IgD-negative memory B cell (primary cell): Measurements from ENCODE around the gene ZNF629. TPM values are rescaled to one million over a fixed set of nuclear protein-coding genes. Genes with fewer than 3 reads are reported as not detected.

ENCODE experiments used
- H3K27ac Mint-ChIP-seq, 3 donors: one replicate each; pipeline ENCODE4 v1.8.0; 2020 to 2022; ENCODE audit warnings: mild to moderate bottlenecking in 3 of 3, mixed read lengths in 3 of 3, moderate library complexity in 1 of 3
- H3K27me3 Mint-ChIP-seq: one replicate; pipeline ENCODE4 v1.8.0; 2021; ENCODE audit warnings: mixed read lengths
- H3K36me3 Mint-ChIP-seq: one replicate; pipeline ENCODE4 v1.8.0; 2020; ENCODE audit warnings: mild to moderate bottlenecking, mixed read lengths
- H3K4me1 Mint-ChIP-seq, 3 donors: one replicate each; pipeline ENCODE4 v1.8.0; 2020 to 2022; ENCODE audit warnings: mixed read lengths in 3 of 3, mild to moderate bottlenecking in 1 of 3
- H3K4me3 Mint-ChIP-seq, 4 donors: one replicate each; pipeline ENCODE4 v1.8.0; 2020 to 2022; ENCODE audit warnings: mild to moderate bottlenecking in 4 of 4, mixed read lengths in 4 of 4, moderate library complexity in 3 of 4
- H3K9me3 Mint-ChIP-seq, 3 donors: one replicate each; pipeline ENCODE4 v1.8.0; 2020 to 2021; ENCODE audit warnings: mixed read lengths in 3 of 3, mild to moderate bottlenecking in 1 of 3
- polyA plus RNA-seq: library from polyadenylated mRNA; unstranded; fragments of 300-500 nt; fragmentation: Illumina TruSeq; gene quantifications from one replicate; pipeline ENCODE4 v1.2.3, GENCODE V29; 2021

The ZNF629 gene
- polyA plus RNA-seq, 1 donor from 2014 or later: 0.30 TPM

DNA sequence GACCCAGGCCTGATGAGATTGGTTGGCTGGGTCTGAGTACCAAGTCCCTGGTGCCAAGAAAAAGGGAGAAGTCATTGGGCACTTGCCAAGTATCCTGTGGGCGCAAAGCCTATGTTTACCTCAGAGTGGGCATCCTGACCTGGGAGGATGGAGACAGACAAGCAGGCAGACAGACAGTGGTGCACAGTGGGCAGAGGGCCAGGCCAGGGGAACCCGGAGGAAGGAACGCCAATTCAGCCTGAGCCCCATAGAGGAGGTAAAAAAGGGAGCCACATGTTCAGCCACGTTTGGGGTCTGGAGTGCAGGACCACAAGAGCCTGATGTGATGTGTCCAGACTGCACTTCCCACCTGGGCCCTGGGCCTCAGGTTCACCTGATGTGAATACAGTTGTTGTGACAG, 33.4 kb downstream of the ZNF629 start:
- no peak overlapping the region for H3K27ac Mint-ChIP-seq
- peaks cover 2 to 10% (median 7%) of the 10 kb centered on the region in 3 donors for H3K4me1 Mint-ChIP-seq
- peak overlapping the region in 1 of 4 donors; percentile 48 for H3K4me3 Mint-ChIP-seq
- H3K9me3 Mint-ChIP-seq: no peaks in the 10 kb centered on the region
- H3K27me3 Mint-ChIP-seq: no peaks in the 10 kb centered on the region
- no peaks in the 10 kb centered on the region for H3K36me3 Mint-ChIP-seq

DNA sequence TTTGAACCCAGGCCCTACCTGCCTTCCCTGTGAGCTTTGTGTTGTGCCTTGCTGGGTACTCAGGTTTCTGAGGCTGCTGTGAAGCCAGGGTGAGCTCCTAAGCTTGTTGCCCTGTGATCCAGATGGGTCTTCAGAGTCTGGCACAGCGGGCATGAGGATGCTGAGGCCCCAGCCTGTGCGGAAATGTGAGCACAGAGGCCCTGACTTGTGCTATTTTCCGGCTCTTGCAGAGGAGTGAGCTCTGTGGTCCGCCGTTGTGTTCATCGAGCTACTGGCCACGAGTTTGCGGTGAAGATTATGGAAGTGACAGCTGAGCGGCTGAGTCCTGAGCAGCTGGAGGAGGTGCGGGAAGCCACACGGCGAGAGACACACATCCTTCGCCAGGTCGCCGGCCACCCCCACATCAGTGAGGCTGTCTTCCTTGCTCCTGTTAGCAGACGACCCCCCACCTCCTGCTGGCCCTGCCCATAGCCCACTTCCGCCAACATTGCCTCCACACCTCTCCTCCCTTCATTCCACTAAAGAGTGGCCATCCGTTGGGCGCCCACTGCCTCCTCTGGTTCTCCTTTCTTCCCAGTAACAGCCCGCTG, 36.0 kb downstream of the ZNF629 start:
- no peaks in the 10 kb centered on the region for H3K9me3 Mint-ChIP-seq
- no peaks in the 10 kb centered on the region for H3K27me3 Mint-ChIP-seq
- H3K4me3 Mint-ChIP-seq: peak overlapping the region in 2 of 4 donors; percentile 49 to 87
- peak overlapping the region in 2 of 3 donors; percentile 16 to 28 for H3K27ac Mint-ChIP-seq
- peaks cover 5 to 16% (median 12%) of the 10 kb centered on the region in 3 donors for H3K4me1 Mint-ChIP-seq
- H3K36me3 Mint-ChIP-seq: no peaks in the 10 kb centered on the region

DNA sequence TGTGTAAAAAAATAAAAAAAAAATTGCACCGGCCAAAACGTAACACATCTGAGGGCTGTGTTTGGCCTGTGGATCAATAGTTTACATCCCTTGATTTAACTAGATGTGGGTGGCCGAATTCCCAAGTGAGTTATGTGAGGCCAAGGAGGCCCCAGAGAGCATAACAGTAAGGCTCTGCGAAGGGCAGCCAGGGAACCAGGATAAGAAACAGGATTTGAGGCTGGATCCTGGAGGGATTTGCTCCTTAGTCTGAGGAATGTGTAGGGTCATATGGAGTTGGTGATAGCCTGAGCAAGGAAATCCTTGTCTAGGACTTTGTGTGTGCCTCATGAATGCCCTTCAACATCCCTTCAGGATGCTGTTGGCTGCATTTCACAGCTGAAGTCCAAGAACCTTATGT, 36.8 kb downstream of the ZNF629 start:
- H3K27me3 Mint-ChIP-seq: no peaks in the 10 kb centered on the region
- no peaks in the 10 kb centered on the region for H3K9me3 Mint-ChIP-seq
- no peaks in the 10 kb centered on the region for H3K36me3 Mint-ChIP-seq
- peaks cover 5 to 16% (median 12%) of the 10 kb centered on the region in 3 donors for H3K4me1 Mint-ChIP-seq
- H3K27ac Mint-ChIP-seq: peak overlapping the region in 1 of 3 donors; percentile 28
- H3K4me3 Mint-ChIP-seq: peak overlapping the region; percentile 47 to 87 (median 63)

DNA sequence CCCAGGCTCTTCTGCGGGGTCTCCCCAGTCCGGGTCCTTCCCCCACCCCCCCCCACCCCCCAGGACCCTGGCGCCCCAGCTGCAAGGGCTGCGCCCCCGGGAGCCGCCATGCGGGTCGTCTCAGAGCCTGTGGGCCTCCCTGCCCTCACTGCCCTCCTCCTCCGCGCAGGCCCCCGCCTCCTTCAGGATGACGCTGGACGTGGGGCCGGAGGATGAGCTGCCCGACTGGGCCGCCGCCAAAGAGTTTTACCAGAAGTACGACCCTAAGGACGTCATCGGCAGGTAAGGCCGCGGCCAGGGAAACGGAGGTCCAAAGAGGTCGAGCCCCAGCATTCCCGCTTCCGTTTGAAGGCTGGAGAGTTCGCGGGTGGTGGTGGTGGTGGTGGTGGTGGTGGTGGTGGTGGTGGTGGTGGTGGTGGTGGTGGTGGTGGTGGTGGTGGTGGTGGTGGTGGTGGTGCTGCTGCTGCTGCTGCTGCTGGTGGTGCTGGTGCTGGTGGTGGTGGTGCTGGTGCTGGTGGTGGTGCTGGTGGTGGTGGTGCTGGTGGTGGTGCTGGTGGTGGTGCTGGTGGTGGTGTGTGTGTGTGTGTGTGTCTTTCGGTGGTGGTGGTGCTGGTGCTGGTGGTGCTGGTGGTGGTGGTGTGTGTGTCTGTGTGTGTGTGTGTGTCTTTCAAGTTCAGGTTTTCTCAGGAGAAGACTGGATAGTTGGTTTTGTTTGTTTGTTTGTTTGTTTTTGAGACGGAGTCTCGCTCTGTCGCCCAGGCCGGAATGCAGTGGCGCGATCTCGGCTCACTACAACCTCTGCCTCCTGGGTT, 38.2 kb downstream of the ZNF629 start:
- Mint-ChIP-seq H3K4me1 (peaks cover 5 to 16% (median 12%) of the 10 kb centered on the region in 3 donors), H3K4me3 (peak overlapping the region; percentile 87 to 97 (median 92)), H3K9me3 (no peaks in the 10 kb centered on the region), H3K36me3 (no peaks in the 10 kb centered on the region), H3K27ac (peak overlapping the region in 2 of 3 donors; percentile 84 to 98), H3K27me3 (no peaks in the 10 kb centered on the region)

DNA sequence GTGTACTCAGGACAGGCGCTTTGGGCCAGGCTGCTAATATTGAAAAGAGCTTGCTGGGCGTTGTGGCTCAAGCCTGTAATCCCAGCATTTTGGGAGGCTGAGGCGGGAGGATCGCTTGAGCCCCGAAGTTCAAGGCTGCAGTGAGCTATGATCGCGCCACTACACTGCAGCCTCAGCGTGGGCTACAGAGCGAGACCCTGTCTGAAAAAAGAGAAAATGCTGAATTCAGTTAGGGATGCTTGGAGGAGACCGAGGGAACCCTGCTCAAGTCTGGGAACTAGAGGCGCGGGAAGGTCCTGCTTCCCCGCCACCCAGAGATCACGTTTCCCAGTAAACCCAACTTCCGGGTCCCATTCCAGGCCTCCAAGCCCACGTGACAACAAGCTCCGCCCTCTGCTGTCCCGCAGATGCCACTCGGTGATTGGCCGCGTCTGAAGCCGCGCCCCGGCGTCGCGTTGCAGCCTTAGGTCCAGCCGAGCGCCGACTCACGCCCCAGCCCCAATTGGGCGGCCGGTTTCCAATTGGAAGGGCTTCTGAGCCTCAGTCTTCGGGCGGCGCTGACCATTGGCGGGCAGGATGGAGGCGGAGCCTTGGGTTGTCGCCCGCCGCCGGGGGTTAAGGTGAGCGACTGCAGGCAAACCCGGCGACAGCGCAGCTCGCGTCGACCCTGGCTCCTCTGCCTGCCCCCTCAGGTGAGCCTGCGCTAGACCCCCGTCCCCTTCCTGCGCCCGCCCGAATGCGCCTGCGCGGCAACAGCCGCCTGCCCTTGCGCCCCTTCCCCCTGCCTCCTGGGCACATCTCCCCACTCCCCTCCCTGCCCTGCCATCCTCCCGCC, 39.0 kb downstream of the ZNF629 start, which contains the start of gene PHKG2:
Gene PHKG2, plus strand, starts transcription at position 627 of the 835 bp plus-strand sequence. CDS start 396 bp downstream, outside the sequence.
- no peaks in the 10 kb centered on the region for H3K27me3 Mint-ChIP-seq
- peak within 1 kb of the TSS; percentile 87 to 97 (median 92) for H3K4me3 Mint-ChIP-seq
- peak within 1 kb of the TSS; percentile 84 to 98 (median 94) for H3K27ac Mint-ChIP-seq
- H3K4me1 Mint-ChIP-seq: peaks cover 5 to 16% (median 12%) of the 10 kb centered on the region in 3 donors
- H3K36me3 Mint-ChIP-seq: no peaks in the 10 kb centered on the region
- no peaks in the 10 kb centered on the region for H3K9me3 Mint-ChIP-seq

DNA sequence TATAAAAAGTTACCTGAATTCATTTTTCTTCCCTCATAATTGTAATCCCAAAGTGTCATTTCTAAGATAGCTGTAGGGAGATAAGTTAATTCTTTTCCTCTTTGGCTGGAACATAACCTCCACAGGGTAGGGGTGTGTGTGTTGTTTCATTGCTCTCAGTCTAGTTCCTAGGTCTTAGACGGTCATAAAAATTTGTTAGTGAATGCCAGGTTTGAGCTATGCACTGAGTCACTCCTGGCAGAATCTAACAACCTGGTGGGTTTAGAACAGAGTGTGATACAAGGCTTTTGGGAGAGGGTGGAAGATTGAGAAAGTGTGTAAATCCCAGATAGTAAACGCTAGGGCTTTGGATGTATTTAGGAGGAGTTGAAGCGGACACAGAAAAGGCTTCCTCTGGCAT, 39.7 kb downstream of the ZNF629 start:
- peaks cover 5 to 16% (median 12%) of the 10 kb centered on the region in 3 donors for H3K4me1 Mint-ChIP-seq
- H3K36me3 Mint-ChIP-seq: no peaks in the 10 kb centered on the region
- H3K27me3 Mint-ChIP-seq: no peaks in the 10 kb centered on the region
- peak overlapping the region; percentile 87 to 97 (median 92) for H3K4me3 Mint-ChIP-seq
- H3K9me3 Mint-ChIP-seq: no peaks in the 10 kb centered on the region
- peak overlapping the region; percentile 84 to 98 (median 94) for H3K27ac Mint-ChIP-seq

DNA sequence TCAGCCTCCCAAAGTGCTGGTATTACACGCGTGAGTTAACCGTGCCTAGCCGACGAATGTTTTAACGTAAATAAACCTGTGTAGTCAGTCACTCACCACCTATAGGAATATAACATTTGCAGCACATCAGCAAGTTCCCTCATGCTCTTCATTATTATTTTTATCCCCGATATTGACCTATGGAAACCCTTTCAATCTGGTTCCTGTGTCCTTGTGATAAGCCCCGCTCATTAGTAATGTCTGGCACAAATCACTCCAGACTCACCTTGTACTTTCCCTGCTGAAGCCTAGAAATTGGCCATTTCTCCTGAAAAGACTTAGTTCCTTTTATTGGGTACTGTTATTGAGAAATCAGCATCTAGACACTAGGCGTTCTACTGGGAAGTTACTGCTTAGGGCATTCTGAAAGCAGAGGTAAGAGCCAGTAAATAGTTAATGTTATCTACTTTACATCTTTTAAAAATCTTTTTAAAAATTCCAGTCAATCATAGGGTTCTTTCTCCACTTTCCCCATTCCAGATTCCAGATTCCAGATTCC, 40.3 kb downstream of the ZNF629 start:
- Mint-ChIP-seq H3K27me3 (no peaks in the 10 kb centered on the region), H3K4me3 (peak overlapping the region in 1 of 4 donors; percentile 87), H3K27ac (peak overlapping the region in 1 of 3 donors; percentile 98), H3K36me3 (peaks cover 3% of the 10 kb centered on the region), H3K4me1 (peaks cover 5 to 16% (median 12%) of the 10 kb centered on the region in 3 donors), H3K9me3 (no peaks in the 10 kb centered on the region)

DNA sequence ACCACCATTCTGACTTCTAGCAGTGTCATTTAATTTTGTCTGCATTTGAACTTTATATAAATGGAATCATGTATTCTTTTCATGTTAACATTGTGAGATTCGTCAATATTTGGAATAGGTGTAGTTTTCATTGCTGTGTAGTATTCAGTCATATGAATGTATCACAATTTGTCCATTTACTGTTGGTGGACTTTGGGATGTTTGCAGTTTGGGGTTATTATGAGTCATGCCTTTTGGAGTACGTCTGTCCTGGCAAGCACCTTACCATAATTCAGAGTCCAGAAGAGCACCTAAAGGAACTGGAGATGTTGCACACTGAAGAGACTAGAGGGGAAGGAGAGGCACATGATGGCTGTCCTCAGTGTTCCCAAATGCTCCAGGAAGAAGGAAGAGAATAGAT, 41.9 kb downstream of the ZNF629 start:
- Mint-ChIP-seq H3K36me3 (peaks cover 3% of the 10 kb centered on the region), H3K9me3 (no peaks in the 10 kb centered on the region), H3K4me1 (peaks cover 10 to 17% (median 10%) of the 10 kb centered on the region in 3 donors), H3K4me3 (peak overlapping the region in 1 of 4 donors; percentile 68), H3K27me3 (no peaks in the 10 kb centered on the region), H3K27ac (peak overlapping the region in 2 of 3 donors; percentile 27 to 70)

DNA sequence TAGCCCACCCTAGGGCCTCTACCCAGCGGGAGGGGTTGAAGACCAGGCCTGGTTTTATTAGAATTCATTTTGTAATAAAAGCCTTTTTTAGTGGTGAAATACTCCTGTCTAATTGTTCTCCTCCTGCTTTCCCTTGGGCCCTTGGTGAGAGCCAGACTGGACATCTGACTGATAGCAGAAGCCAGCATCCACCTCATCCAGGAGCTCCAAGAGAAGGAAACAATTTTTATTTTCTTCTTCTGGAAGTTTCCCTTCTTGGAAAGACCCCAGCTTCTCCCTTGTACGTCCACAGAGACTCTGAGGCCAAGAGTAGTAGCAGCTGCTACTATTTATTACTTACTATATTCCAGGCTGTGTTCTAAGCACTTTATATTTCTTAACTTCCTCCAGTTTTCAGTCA, 42.8 kb downstream of the ZNF629 start:
- H3K36me3 Mint-ChIP-seq: peaks cover 3% of the 10 kb centered on the region
- no peaks in the 10 kb centered on the region for H3K27me3 Mint-ChIP-seq
- peak overlapping the region in 1 of 4 donors; percentile 68 for H3K4me3 Mint-ChIP-seq
- H3K4me1 Mint-ChIP-seq: peaks cover 7 to 14% (median 10%) of the 10 kb centered on the region in 3 donors
- H3K9me3 Mint-ChIP-seq: no peaks in the 10 kb centered on the region
- H3K27ac Mint-ChIP-seq: peak overlapping the region in 1 of 3 donors; percentile 46

DNA sequence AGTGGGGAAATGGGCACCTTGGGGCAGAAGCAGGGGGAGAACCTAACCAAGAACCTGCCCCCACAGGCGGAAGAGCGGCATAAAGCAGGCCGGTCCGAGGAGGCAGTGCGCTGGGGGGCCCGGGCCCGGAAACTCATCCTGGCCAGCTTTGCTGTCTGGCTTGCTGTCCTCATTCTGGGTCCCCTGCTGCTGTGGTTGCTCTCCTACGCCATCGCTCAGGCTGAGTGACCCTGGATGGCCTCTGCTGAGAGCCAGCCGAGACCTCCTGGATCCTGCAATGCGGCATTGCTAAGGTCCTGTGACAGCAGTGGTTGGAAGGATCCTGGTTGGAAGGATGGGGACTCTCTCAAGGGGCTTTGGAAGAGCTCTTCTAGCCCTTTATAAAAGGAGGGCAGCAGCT, 43.3 kb downstream of the ZNF629 start:
- H3K27ac Mint-ChIP-seq: no peak overlapping the region
- H3K4me1 Mint-ChIP-seq: peaks cover 4 to 13% (median 10%) of the 10 kb centered on the region in 3 donors

DNA sequence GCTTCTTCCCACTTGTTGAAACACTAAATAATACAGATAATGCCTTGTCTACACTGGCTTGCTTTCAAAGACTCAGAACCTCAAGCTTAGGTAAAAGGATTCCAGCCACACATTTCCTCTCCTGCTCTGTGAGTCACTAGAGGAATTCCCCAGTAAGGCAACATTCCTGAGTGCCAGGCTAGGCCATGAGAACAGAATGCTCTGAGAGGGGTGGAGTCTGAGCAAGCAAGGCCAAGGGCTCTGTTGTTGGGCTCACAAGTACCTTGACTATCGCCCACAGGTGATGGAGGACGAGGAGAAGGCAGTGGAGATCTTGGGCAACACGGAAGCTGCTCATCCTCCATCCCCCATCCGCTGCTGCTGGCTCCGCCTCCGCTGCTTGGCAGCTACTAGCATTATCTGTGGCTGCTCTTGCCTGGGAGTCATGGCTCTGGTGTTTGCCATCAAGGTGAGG, 45.5 kb downstream of the ZNF629 start:
- Mint-ChIP-seq H3K36me3 (peaks cover 3% of the 10 kb centered on the region), H3K27me3 (no peaks in the 10 kb centered on the region), H3K4me3 (peak overlapping the region in 1 of 4 donors; percentile 8), H3K9me3 (no peaks in the 10 kb centered on the region), H3K4me1 (peaks cover 0 to 5% (median 3%) of the 10 kb centered on the region in 3 donors), H3K27ac (no peak overlapping the region)

More for the DNA sequence above, 43.3 kb downstream of the ZNF629 start:
- Mint-ChIP-seq H3K36me3 (peaks cover 3% of the 10 kb centered on the region), H3K4me3 (peak overlapping the region in 1 of 4 donors; percentile 51), H3K9me3 (no peaks in the 10 kb centered on the region), H3K27me3 (no peaks in the 10 kb centered on the region)

DNA sequence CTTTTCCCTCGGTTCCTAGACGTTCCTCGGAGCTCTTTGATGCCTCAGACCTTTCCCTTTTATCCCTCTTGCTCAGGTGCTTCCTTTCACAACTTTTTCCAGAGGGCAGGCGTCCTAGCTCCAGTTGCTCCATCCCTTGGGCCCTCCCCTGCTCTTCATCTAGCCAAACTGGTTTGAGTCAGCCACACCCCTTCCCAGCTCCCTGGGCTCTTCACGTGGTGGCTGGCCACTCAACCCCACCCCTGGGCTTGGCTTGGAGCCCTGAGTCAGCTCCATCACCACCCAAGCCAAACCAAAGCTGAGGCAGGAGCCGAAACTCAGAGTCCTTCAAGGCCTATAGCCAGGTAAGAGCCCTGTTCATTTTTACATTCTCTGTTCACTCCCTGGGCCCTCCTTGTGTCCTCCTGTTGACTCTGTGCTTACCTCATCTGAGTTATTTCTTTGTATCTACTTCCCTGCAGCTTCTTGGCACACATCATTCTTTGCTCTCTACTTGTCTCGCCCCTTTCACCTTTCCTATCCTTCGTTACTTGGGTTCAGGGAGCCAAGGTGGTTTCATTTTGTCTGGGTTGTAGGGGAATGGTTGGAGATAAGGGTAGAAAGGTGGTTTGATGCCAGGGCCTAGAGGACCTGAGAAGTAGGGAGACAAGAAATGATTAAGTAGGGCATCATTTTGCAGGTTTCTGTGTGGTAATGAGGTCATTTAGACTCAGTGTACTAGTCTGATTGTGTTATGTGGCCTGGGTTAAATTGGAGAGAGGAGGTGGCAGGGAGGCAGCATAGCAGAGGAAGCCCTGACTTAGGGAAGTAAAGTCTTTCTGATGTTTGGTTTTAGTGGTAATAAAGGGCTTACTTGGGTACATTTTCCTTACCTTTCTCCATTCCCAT, 46.4 kb downstream of the ZNF629 start:
- Mint-ChIP-seq H3K4me3 (peak overlapping the region in 1 of 4 donors; percentile 71), H3K27ac (peak overlapping the region in 2 of 3 donors; percentile 26 to 42), H3K9me3 (no peaks in the 10 kb centered on the region), H3K36me3 (peaks cover 3% of the 10 kb centered on the region), H3K27me3 (no peaks in the 10 kb centered on the region), H3K4me1 (peaks cover 0 to 5% (median 3%) of the 10 kb centered on the region in 3 donors)
